ENCODE measurements around the gene MED8.

DNA sequence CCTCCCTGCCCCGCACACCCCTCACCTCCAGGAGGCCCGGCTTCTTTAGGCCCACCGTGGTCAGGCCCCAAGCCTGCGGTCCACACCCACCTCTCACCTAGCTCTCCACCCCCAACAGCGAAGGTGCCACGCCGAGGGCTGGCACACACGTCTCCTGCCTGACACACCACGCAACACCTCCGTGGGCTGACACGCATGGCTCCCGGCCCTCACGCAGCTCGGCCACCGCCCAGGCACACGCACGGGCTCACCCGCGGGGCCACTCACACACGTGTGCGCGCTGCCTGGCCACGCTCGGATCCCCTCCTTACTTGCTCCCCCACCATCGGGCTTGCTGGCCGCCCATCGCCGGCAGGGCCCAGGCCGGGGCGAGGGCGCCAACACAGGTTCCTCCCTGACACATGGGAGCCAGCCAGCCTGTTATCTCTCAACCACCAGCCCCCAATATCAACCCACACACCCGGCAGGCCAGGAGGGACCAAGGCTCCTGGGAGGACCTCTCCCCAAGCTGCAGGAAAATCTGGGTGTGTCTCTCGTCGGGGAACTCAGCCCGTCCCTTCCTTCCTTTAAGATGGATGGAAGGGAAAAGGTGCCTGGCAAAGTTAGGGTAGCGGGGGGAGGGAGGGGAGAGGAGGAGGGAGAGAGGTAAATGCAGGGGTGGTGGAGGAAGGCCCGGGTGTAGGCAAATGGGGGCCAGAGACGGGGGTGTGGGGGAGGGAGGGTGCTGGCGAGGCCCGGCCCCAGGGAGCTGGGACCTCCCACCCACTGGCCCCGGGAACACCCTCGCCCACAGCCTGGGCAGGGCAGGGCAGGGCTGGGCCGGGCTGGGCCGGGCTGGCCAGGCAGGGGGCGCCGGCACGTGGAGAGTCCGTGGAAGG is 22.3 kb downstream of the MED8 start:
- TF ChIP-seq YY1 (IDR thresholded peaks at IDR 0.05; ENCODE audit: insufficient read depth, insufficient read length) (no peak), ZNF274 (IDR thresholded peaks at IDR 0.05; ENCODE audit: low read depth, low read length) (no peak)
